GM19238 (cell line): ENCODE results near the gene CTNND2.

ENCODE experiments used
- DNase-seq: peaks from one replicate; pipeline ENCODE4 v3.0.0; 2011; ENCODE audit warnings: low spot score; ENCODE audit not compliant: insufficient read length

Gene CTNND2

GRCh38 chr5:11595045-11595444, 309.2 kb downstream of the CTNND2 start:
- DNase-seq: no peak

- no peak for DNase-seq
Measured at GRCh38 chr5:11594021-11594420, 310.2 kb downstream of the CTNND2 start.

- DNase-seq: no peak
Measured at GRCh38 chr5:11590475-11590874, 313.8 kb downstream of the CTNND2 start.

- DNase-seq: no peak
Measured at GRCh38 chr5:11588803-11589202, 315.4 kb downstream of the CTNND2 start.

- no peak for DNase-seq
Measured at GRCh38 chr5:11584017-11584416, 320.2 kb downstream of the CTNND2 start.

- no peak for DNase-seq
Measured at GRCh38 chr5:11579351-11579750, 324.9 kb downstream of the CTNND2 start.

GRCh38 chr5:11574787-11575186, 329.5 kb downstream of the CTNND2 start:
- DNase-seq: no peak

- DNase-seq: no peak
Measured at GRCh38 chr5:11573140-11573992, 330.9 kb downstream of the CTNND2 start.

GRCh38 chr5:11564706-11565105, 339.5 kb downstream of the CTNND2 start:
- no peak for DNase-seq

GRCh38 chr5:11563822-11564221, 340.4 kb downstream of the CTNND2 start:
- no peak for DNase-seq

- no peak for DNase-seq
Measured at GRCh38 chr5:11560915-11561697, 343.1 kb downstream of the CTNND2 start.

- no peak for DNase-seq
Measured at GRCh38 chr5:11557063-11557462, 347.2 kb downstream of the CTNND2 start.

- no peak for DNase-seq
Measured at GRCh38 chr5:11555171-11555570, 349.1 kb downstream of the CTNND2 start.

GRCh38 chr5:11547730-11548129, 356.5 kb downstream of the CTNND2 start:
- no peak for DNase-seq

GRCh38 chr5:11547140-11547539, 357.1 kb downstream of the CTNND2 start:
- no peak for DNase-seq

- no peak for DNase-seq
Measured at GRCh38 chr5:11540112-11540511, 364.1 kb downstream of the CTNND2 start.

GRCh38 chr5:11531811-11532555, 372.3 kb downstream of the CTNND2 start:
- DNase-seq: no peak

- DNase-seq: no peak
Measured at GRCh38 chr5:11528720-11529119, 375.5 kb downstream of the CTNND2 start.

GRCh38 chr5:11527652-11528349, 376.4 kb downstream of the CTNND2 start:
- no peak for DNase-seq

- no peak for DNase-seq
Measured at GRCh38 chr5:11525020-11525419, 379.2 kb downstream of the CTNND2 start.

- no peak for DNase-seq
Measured at GRCh38 chr5:11524188-11524587, 380.1 kb downstream of the CTNND2 start.
